ENCODE data around the gene SDR42E2. TPM values are rescaled to one million over a fixed set of nuclear protein-coding genes. Genes with fewer than 3 reads are reported as not detected.
A peak's percentile ranks its signal among the peaks of the same experiment; 100 is the strongest.
"Not testable (repeated sequence)": the region's sequence is repeated elsewhere in the genome, so short reads cannot be mapped to it uniquely, and the experiment has no call there.

The SDR42E2 gene
- polyA plus RNA-seq, 3 donors = 0.23 to 0.40 (median 0.27) TPM

DNA sequence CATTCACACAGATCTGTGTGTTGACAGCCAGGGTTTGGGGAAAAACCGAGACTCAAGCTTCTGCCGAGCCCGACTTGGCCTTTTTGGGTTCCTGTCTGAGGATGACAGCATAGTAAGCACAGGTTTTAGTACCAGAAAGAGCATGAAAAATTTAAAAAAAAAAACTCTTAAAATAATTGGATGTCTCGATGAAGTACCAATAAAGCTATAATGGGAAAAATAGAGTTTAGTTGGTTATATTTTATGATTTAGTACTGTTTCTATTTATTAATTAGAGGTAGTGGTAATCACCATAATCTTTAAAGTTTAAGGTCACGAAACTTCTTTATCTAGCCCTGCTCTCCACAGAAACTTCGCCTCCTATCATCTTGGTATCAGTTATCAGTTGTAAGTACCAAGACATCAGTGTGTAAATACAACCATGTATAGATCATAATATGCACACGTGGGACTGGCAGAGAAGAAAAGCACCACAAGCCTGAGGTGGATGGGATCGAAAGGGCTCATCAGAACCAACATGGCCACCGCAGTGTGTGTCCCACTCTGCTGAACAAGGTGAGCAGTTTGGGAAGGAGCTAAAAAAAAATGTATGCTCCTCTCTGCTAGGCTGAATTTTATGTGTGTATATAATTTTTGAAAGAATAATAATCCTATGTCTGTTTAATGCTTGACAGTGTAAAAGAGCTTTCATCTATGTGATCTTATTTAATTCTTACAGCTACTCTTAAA, 29.4 kb downstream of the SDR42E2 start:
- DNase-seq = no peak

DNA sequence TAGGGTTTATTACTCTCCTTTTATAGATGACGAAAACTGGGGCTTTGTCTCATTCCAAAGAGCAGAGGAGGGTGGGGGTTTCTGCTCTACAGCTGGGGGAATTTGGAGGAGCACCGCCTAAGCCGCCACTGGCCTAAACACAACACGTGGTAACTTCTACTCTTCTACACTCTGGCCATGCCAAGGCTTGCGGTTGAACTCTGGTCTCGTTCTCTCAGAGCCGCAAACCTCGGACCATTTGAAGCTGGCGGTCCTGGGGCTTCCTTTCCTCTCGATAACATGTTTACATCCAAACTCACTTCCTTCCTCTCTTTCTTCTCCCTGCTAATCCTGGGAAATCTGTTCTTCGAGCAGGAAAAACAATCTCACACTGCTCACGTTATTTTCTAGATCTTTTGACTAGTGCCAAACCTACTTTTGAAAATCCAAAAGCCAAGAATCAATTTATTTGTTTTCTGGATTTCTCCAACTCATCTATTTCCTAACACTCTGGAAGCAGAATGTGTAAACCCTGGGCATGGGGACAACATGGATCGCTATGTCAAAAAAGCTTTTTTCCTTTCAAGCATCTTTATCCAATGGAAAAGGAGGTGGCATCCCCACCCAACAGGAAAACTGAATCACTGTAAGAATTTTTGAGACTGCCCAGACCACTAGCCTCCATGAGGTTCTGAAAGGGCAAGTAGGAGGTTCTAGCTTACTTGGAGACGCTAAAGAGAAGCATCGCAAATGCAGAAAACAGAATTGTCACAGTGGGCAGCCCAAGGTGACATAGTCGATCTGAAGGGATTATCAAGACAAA, 30.2 kb downstream of the SDR42E2 start:
- peak; percentile 61 for DNase-seq

DNA sequence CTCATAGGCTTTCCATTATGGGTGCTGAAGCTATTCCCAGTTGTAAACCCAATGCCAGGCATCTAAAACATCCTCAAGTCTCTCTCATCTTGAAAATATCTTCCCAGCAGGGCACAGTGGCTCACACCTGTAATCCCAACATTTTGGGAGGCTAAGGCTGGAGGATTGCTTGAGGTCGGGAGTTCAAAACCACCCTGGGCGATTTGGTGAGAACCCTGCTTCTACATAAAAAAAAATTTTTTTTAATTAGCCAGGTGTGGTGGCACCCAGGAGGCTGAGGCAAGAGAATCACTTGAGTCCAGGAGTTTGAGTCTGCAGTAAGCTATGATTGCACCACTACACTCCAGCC, 30.7 kb downstream of the SDR42E2 start:
- DNase-seq = no peak

DNA sequence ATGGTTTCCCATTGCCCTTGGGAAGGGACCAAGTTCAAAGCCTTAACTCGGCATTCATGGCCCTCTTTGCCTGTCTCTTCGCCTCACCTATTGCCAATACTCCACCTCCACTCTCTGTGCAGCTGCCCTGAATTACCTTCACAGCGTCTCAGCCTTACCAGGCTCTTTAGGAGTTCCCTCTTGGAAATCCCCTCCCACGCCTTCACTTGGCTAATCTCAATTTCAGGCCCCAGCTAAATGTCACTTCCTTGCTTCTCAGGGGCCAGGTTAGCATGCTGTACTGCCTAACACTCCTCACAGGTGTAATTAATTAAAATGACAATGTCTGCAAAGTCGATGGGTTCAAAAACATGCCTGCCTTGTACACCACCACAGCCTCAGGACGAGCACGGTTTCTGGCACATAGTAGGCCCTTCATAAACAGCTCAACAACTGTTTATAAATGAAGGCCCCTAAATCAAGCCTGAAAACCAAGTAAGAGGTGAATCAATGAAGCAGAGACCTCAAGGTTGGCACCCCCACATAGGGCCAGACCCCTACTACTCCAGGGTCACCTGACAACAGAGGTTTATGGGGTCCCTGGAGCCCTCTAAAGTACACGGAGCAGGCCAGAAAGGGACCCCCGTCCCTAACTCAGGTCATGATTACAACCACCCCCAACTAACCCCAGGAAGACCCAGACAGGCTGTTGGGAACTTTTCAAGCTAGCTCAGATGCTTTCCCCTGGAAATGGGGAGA, 32.6 kb downstream of the SDR42E2 start:
- DNase-seq = no peak

DNA sequence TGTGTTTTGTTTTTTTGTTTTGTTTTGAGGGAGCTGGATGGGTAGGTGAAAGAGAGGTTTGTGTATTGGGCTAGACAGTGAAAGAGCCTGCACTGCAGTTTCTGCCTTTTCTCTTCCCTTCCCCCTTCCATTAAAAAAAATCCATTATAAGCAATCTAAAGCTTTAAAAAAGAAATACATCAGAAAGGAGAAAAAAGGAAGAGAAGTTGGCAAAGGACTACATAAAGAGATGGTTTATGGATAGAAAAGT, 33.1 kb downstream of the SDR42E2 start:
- DNase-seq = no peak

DNA sequence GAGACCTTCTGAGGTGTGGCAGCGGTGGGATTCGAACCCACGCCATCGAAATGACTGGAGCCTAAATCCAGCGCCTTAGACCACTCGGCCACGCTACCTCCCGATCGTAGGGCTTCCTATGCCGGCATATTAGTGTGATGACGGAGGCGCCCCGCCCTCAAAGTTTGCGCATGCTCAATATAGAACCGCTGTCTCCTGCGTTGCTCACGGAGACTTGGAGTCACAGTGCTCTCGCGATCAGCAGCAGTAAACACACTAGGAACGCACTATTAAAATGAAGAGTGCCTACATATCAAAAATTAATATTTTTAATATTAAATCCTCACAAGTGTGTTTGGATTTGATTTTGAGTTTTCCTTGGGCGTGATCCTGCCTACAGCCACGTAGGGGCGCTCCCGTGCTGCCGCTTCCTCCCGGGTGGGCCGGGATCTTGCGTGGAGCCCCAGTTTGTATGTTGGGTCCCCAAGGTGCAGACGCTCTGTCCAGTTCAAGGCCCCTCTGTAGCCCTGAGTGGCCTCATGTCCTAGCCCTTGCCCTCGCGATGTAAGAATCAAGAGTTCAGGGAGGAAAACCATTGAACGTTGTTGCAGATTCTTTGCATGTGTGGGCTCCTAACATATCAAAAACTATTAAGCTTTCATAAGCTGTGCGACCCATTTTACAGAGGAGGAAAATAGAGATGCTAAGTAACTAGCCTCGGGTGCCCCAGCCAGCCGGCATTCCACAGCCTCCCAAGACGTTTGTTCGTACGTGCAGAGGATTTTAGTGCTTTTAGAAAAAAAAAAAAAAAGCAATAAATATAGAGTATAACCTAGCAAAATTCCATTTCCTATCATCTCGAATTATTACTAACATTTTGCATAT, 33.6 kb downstream of the SDR42E2 start:
- peak; percentile 92 for DNase-seq

DNA sequence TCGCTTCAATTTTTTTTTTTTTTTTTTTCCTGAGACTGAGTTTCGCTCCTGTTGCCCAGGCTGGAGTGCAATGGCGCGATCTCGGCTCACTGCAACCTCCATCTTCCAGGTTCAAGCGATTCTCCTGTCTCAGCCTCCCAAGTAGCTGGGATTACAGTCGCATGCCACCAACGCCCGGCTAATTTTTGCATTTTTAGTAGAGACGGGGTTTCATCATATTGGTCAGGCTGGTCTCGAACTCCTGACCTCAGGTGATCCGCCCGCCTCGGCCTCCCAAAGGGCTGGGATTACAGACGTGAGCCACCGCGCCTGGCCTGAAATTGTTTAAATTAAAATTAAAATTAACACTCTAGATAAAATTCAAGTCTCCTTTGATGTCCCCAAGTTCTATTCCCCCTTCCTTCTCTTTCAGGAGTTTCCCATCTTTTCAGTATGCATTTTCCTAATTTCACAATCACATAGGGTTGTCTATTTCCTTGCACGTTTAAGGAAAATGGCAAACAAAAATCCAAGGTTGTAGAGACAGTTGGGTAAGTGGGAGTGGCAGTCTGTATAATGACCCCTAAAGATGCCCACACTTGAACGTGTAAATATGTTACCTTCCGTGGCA, 34.4 kb downstream of the SDR42E2 start:
- DNase-seq = not testable (repeated sequence)

DNA sequence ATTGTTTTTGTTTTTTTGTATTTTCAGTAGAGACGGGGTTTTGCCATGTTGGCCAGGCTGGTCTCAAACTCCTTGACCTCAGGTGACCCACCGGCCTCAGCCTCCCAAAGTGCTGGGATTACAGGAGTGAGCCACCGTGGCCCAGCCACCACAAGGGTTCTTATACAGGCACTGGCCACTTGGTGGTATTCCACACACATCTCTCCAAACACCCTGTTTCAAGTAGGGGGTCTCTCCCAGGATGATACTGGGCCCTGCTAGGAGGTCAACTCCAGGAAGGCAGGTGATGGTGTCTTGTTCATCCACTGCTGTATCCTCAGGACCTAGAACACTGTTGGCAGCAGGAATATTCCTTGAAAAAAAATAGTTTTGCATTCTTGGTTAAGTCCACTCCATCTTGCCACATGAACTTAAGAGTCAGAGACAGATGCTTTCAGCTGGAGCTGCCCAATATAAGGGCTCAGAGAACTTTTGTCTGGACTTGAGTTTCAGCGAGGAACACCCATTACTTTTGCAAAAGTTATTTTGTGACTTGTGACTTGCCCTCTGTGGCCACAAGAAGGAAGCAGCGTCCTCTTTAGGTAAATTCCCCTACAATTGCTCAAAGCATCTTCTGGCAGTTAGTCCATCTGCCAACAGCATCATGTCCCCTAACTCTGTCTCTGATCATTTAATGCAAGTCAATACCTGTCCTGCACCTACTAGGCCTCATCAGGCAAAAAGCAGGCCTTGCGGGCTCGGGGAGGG, 36.4 kb downstream of the SDR42E2 start:
- no peak for DNase-seq

DNA sequence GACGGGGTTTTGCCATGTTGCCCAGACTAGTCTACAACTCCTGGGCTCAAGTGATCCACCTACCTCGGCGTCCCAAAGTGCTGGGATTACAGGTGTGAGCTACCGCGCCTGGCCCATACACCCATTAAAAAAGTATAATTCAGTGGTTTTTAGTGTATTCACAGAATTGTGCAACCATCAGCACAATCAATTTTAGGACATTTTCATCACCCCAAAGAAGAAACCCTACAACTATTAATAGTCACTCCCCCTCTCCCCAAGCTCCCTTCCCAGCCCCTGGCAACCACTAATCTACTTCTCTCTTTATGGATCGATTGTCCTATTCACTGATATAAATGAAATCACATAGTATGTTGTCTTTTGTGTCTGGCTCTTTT, 39.9 kb downstream of the SDR42E2 start:
- DNase-seq = no peak

DNA sequence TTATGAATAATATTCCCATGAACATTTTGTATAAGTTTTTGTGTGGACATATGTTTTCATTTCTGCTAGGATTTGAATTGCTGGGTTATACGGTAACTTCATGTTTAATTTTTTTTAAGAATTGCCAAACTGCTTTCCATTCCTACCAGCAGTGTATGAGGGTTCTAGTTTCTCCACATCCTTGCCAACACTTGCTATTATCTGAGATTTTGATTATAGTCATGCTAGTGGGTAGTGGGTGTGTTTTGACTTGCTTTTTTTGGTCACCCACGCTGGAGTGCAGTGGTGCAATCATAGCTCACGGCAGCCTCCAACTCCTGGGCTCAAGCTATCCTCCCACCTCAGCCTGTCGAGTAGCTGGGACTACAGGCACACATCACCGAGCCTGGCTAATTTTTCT, 40.8 kb downstream of the SDR42E2 start:
- no peak for DNase-seq

DNA sequence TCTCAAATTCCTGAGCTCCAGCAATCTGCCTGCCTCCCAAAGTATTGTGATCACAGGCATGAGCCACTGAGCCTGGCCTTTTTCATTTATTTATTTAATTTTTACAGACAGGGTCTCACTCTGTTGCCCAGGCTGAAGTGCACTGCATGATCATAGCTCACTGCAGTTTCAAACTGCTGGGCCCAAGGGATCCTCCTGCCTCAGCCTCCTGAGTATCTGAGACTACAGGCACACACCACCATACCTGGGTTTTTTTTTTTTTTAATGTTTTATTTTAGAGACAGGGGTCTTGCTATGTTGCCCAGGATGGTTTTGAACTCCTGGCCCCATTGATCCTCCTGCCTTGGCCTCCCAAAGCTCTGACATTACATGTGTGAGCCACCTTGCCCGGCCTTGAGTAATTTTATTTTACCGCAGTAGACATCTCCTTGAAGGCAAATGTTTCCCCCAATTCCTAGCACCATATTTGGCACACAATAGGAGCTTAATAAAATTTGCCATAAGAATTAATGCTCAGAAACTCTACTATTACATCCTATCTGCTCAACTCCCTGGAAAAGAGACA, 41.9 kb downstream of the SDR42E2 start:
- DNase-seq = no peak

DNA sequence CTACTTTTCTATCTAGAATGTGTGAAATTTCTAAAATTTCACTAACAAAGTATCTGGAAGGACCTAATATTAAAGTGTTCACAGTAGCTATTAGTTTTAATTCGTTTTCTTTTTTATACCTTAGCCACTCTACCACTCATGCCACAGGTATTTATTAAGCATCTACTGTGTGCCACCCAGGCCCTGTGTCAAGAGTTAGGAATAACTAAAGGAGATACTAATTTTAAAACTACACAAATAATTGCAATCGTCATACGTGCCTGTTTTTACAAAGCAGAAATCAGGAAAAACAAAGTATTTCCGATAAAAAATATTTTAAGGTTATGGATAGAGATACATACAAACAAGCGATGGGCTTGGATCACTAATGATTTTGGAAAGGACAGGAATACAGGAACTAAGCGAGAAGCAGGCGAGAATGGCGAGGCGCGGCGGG, 43.3 kb downstream of the SDR42E2 start:
- no peak for DNase-seq

DNA sequence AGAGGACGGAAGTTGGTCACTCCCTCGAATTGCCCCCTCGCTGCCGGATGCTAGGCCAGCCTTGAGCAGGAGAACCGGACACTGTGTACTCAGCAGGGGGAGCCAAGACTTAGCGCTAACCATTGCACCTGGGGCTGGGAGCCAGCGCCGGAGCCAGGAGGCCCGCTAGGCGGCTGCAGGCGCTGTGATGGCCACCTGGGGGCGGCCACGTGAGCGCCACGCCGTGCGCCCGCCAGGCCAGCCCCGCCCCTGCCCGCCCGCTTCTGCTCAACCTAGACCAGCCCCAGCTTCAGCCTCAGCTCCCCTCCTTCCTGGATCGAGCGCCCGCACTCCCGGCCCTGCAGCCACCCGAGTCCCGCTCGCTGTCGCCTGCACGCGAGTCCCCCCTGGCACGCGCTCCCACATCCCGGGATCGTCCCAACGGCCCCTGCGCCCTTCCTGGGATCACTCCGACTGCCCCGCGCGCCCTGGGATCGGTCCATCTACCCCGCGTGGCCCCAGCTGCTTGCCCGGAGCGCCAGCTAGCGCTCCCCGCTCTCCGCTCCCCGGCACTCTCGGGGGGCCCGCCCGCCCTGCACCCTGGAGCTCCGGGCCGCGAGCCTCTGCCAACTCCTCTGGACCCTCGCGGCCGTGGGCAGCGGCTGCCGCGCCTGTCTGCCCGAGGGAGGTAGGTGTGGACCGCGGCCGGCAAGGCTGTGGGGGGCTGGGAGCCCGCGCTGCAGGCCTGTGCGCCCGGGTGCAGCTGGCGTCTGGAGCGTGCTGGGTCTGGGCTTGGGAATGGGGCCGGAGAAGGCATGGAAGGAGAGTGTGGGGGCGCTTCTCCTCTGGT, 43.9 kb downstream of the SDR42E2 start, which contains the start of gene EEF2K:
Gene EEF2K (plus strand): TSS at position 266 of the 829 bp plus-strand sequence. CDS start 19,452 bp downstream, outside the sequence.
- peak; percentile 95 for DNase-seq

DNA sequence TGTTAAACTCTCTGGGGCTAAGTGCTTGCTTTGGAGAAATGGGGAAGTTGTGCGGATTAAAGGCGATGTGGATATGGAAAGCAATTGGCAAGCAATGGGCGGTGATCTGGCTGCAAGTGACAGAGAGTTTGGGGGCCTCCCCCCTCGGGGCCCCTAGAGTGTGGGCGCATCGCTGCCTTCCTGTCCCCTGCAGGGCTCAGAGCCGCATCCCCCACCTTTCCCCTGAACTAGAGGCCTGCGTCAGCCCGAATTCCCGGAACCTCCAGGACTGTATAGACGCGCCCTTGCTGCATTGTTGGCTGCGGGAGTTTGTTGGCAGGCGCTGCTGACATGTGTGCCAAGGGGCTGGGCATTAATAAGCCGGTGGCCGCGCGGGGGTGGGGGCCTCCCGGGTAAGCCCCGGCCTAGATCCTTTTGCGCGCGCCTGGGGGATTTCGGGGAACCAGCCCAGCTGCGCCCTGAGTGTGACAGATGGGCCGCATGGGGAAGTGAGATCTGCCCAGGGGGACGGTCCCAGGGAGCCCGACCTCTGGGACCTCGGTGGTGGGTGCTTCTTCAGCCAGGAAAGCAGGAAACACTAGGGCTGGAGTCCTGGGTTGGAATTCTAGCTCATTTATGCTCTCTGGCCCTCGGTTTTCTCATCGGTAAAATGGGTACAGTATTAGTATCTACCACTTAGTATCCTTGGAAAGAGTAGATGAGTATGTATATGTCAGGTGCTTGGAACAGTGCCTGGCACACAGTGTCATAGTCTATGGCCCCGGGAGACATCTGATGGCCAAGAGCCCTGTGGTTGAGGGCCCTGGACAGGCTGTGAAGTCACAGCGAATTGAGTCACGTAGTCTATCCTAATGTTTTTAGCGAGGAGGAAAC, 44.8 kb downstream of the SDR42E2 start:
- no peak for DNase-seq

DNA sequence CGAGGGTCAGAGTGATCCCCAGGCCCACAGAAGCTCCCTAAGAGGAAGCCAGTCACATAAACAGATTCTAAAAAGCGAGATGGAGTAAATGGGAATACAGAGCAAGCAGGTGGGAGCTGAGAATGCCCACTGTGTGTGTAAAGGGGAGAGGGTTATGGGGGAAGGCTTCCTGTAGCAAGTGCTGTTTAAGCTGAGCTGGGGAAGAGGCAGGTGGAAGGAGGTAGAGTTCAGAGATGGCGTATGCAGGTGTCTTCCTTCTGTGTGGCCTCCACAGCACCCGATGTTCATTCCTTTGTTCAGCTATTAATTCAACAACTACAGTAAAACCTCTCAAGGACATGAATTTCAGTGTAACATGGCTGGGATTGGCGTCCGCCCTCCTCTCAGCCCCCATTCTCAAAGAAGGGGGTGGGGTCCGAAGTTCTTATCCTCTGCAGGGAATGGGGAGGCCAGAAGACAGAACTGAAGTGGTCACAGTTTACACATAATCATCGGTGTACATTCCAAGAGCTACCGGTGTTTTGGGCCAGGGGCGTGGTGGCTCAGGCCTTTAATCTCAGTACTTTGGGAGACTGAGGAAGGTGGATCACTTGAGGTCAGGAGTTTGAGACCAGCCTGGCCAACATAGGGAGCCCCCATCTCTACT, 45.5 kb downstream of the SDR42E2 start:
- DNase-seq = no peak

DNA sequence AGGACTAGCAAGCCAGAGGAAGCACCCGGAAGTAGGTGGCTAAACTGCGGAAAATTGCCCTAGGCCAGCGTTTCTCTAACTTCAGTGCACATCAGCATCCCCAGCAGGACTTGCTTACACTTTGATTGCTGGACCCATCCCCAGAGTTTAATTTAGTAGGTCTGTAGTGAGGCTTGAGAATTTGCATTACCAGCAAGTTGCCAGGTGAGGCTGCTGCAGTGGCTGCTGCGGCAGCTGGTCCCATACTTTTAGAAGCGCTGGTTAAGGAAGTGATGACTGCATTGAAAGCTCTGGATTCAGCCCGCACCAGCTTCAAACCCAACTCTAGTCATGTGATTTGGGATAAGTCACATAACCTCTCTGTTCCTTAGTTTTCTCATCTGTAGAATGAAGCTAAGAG, 48.0 kb downstream of the SDR42E2 start:
- no peak for DNase-seq

DNA sequence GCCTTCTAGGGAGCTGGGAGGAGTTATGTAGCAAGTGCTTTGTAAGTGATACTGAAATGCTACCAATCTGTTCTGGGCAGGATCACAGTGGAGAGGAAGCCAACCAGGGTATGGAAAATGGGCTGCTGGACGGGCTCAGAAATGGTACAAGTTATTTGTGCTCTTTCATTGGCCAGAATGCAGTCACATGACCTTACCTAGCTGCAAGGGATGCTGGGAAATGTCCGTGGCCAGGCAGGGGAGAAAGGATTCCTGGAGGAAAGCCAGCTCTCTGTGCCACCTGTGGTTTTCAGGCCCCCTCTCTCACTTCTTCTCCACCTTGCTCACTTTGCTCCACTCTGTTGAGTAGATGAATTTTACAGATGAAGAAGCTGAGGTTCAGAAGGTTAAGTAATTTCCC, 48.5 kb downstream of the SDR42E2 start:
- DNase-seq = no peak

DNA sequence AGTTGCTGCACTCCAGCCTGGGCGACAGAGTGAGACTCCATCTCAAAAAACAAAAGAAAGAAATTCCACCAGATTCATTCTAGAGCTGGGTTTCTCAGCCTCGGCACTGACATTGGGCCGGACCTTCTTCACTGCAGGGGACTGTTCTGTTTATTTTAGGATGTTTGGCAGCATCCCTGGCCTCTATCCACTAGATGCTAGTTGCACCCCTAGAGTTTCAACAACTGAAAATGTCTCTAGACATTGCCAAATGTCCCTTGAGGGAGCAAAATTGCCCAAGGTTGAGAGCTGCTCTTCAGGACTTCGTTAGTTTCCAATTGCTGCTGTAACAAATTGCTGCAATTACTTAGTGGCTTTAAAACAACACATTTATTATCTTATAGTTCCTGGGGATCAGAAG, 50.9 kb downstream of the SDR42E2 start:
- DNase-seq = no peak

Data from renal pelvis (tissue), 4 donors.